Measurements from ENCODE around the gene CSTB. TPM values are rescaled to one million over a fixed set of nuclear protein-coding genes. Genes with fewer than 3 reads are reported as not detected.

CSTB gene
- total and polyA plus RNA-seq, 2 of the 8 experiments (the other 6 are each of a cell fraction or from before 2014, with no cell fraction given): 53.8 to 64.1 TPM

DNA sequence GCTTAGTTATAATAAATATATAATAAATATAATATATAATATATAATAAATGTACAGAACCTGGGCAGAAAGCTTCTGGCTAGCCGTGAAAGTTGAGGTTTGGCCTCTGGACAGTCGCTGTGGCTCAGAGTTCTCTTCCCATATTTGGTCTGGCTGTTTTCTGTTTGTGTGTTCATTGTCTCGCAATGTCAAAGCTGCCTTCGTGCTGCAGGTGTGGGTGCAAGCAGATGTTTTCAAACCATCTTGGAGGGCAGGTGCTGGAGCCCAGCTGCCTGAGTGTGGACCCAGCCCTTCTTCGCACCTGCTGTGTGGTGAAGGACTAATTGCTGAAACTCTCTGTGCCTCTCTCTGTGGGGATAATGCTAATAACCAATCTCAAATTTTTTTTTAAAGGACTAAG, 3.6 kb upstream of the CSTB start:
- Histone ChIP-seq H3K56ac (replicated peaks; ENCODE audit: insufficient read length, low read depth, low read length) (no peak overlapping the region), H3K4ac (replicated peaks; ENCODE audit: insufficient read length, low read depth, low read length) (no peak overlapping the region), H3K27me3 (replicated peaks in 1 of 4; ENCODE audit: control insufficient read depth in 3 of 4, extremely low read depth in 1 of 4, insufficient read depth in 3 of 4, low read length in 3 of 4) (no peaks in the 10 kb centered on the region), H4K20me1 (replicated peaks in 1 of 2; ENCODE audit: control insufficient read depth in 1 of 2, insufficient read depth in 2 of 2, low read length in 2 of 2) (peaks cover 0 to 3% of the 10 kb centered on the region in 2 experiments), H3K36me3 (ENCODE audit: control insufficient read depth in 2 of 4, insufficient read depth in 4 of 4, low read length in 3 of 4) (no peaks in the 10 kb centered on the region), H3K9ac (replicated peaks in 1 of 4; ENCODE audit: extremely low read depth in 1 of 4, low read depth in 3 of 4, low read length in 3 of 4) (no peak overlapping the region), H3K18ac (ENCODE audit: extremely low read depth, low read length) (no peak overlapping the region), H2AFZ (ENCODE audit: low read length) (no peak overlapping the region), H3K14ac (ENCODE audit: insufficient read length) (no peak overlapping the region), H2BK12ac (ENCODE audit: low read depth, low read length) (no peak overlapping the region), H3K4me3 (ENCODE audit: extremely low read depth in 1 of 4, insufficient read depth in 2 of 4, low read depth in 3 of 4, low read length in 4 of 4) (no peak overlapping the region), H4K91ac (replicated peaks; ENCODE audit: insufficient read length, low read length) (no peak overlapping the region), H2BK15ac (ENCODE audit: low read length) (no peak overlapping the region), H2AK5ac (ENCODE audit: low read depth, low read length) (no peak overlapping the region), H4K8ac (ENCODE audit: extremely low read depth, insufficient read depth, low read length) (no peak overlapping the region), H3K27ac (ENCODE audit: low read depth, low read length) (no peak overlapping the region), H3K23ac (ENCODE audit: insufficient read length) (no peak overlapping the region), H2BK120ac (replicated peaks; ENCODE audit: low read depth, low read length) (no peak overlapping the region), H3K79me2 (ENCODE audit: control insufficient read depth in 1 of 2, insufficient read depth in 2 of 2, low read length in 2 of 2) (peaks cover 0 to 12% of the 10 kb centered on the region in 2 experiments; a peak in 1 of 4 replicates), H3K23me2 (ENCODE audit: low read depth, low read length) (peaks cover 4% of the 10 kb centered on the region; the same call in 1 of the 2 replicates), H4K5ac (ENCODE audit: insufficient read length, low read depth, low read length) (no peak overlapping the region), H3K4me1 (replicated peaks in 1 of 4; ENCODE audit: control insufficient read depth in 3 of 4, insufficient read depth in 4 of 4, low read length in 3 of 4) (peaks cover 0 to 9% (median 4%) of the 10 kb centered on the region in 4 experiments; a peak in 5 of 7 replicates), H3K4me2 (ENCODE audit: insufficient read depth in 1 of 2, low read depth in 2 of 2, low read length in 2 of 2) (no peak overlapping the region), H3K9me3 (ENCODE audit: insufficient read depth in 2 of 2, low read depth in 1 of 2, low read length in 1 of 2) (no peaks in the 10 kb centered on the region), H3K79me1 (ENCODE audit: low read depth, low read length) (no peaks in the 10 kb centered on the region), H2BK20ac (ENCODE audit: low read length) (no peak overlapping the region), H2BK5ac (ENCODE audit: low read depth, low read length) (no peak overlapping the region)
- no peak for DNase-seq (ENCODE audit: low read depth in 1 of 2, low spot score in 2 of 2)
- ChIA-PET CTCF (ENCODE audit: partially characterized antibody) (interaction anchor here (0.7 to 1.8 kb wide), 4 partner anchors 9 to 160 kb away, joined by 3 to 6 read pairs (median 4); no protein-coding TSS in a partner anchor), POLR2A (ENCODE audit: partially characterized antibody) (interaction anchor here (1.8 to 1.9 kb wide), 2 partner anchors 9 to 10 kb away, joined by 5 to 7 read pairs; partner anchors contain the start of gene RRP1)
- TF ChIP-seq KDM4A (IDR thresholded peaks at IDR 0.05; ENCODE audit: low read depth, low read length, severe bottlenecking) (no peak), GABPA (IDR thresholded peaks at IDR 0.05; ENCODE audit: borderline replicate concordance, insufficient read depth, low read length) (no peak), EP300 (IDR thresholded peaks at IDR 0.05; ENCODE audit: borderline replicate concordance in 1 of 2, low read depth in 2 of 2, low read length in 2 of 2) (no peak), CBX5 (IDR thresholded peaks at IDR 0.05; ENCODE audit: low read depth, low read length) (no peak), MAFK (IDR thresholded peaks at IDR 0.05; ENCODE audit: low read depth, low read length) (no peak), NANOG (IDR thresholded peaks at IDR 0.05; ENCODE audit: insufficient read depth, low read depth, low read length, poor library complexity, severe bottlenecking) (no peak), CHD2 (IDR thresholded peaks at IDR 0.05; ENCODE audit: low read length) (no peak), TCF12 (IDR thresholded peaks at IDR 0.05; ENCODE audit: low read depth, low read length) (no peak), JUND (IDR thresholded peaks at IDR 0.05; ENCODE audit: low read length) (no peak), CTBP2 (IDR thresholded peaks at IDR 0.05; ENCODE audit: borderline replicate concordance, insufficient read depth, insufficient read length, low read length) (no peak)
- WGBS, 2 experiments (ENCODE audit: extremely low coverage in 1 of 2, insufficient coverage in 1 of 2, insufficient read length in 1 of 2, insufficient replicate concordance in 2 of 2, low coverage in 1 of 2, low lambda C conversion rate in 2 of 2, missing lambda C conversion rate in 1 of 2): 91% methylated on average over 5 of the region's 5 CpGs; no CpG with 5 or more reads in 1 of the 2 experiments
- no peak for FAIRE-seq
